Neuron (in vitro differentiated cells): Measurements from ENCODE around the gene CAMTA1.

Source experiments
- H2AFZ ChIP-seq: one replicate; pipeline ENCODE4 v1.6.1; 2013; ENCODE audit warnings: low read depth, mild to moderate bottlenecking, inconsistent platforms, low read length, moderate library complexity
- H3K27me3 ChIP-seq: one replicate; pipeline ENCODE4 v1.6.1; 2013; ENCODE audit warnings: low read length; ENCODE audit not compliant: insufficient read depth
- H3K36me3 ChIP-seq: one replicate; pipeline ENCODE4 v1.6.1; 2013; ENCODE audit warnings: low read length; ENCODE audit not compliant: insufficient read depth
- H3K4me1 ChIP-seq: one replicate; pipeline ENCODE4 v1.6.1; 2013; ENCODE audit warnings: low read length; ENCODE audit not compliant: insufficient read depth
- H3K4me3 ChIP-seq: 2 replicates; pipeline ENCODE4 v1.5.1; 2013; ENCODE audit warnings: mild to moderate bottlenecking, low read length, moderate library complexity
- H3K9me3 ChIP-seq: one replicate; pipeline ENCODE4 v1.6.1; 2013; ENCODE audit warnings: low read length

Gene CAMTA1

DNA sequence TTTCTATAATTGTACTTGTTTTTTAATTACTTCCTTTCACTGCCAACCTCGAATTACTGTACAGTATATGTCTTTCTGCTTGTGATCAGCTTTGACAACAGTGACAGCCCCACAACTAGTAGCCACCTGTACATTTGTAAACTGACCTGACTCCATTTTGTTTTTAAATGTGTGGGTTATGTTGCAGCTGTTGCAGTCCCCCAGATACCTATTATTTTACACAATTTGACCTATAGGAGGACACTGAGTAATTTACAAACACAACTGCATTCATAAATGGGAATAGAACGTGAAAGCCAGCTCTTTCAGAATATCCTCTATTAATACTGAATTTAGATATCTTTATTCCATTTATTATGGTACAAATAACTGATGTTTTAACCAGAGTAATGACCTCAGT, 983.3 kb downstream of the CAMTA1 start:
- H3K9me3 ChIP-seq: no peaks in the 10 kb centered on the region
- no peak overlapping the region for H2AFZ ChIP-seq

DNA sequence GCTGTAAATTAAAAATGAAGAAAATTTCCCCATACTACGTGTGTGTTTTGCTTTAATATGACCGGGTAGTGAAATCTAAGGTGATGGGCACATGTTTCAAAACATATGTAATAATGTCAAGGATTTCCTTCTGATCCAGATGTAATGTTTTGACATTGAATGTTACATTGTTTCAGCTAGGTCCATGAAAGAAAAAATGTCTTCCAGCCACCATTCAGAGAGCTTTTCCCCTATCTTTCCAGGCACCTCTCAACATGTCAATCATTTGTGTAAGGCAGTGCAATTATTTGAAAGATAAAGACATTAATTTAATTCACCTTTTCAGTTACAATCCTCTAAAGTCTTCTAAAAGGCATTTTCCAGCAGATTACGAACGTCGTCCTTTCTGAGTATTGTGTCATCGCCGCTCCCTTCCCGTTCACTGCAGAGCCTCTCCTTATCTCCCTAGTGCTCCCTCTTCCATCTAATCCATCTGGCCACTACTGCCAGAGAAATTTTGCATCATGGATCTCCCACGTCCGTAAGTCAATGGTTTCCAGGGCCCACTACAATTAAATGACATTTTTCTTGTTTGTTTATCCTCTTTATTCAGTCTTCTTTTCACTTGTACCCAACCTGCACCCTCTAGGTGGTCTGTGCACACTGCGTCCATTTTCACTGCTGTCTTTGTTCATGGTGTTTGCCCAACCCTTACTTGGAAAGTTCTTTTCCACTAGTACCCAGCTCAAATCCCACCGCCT, 984.6 kb downstream of the CAMTA1 start:
- no peak overlapping the region for H3K4me3 ChIP-seq
- H3K9me3 ChIP-seq: peaks cover 2% of the 10 kb centered on the region
- H3K36me3 ChIP-seq: peaks cover 26% of the 10 kb centered on the region
- no peak overlapping the region for H2AFZ ChIP-seq
- H3K27me3 ChIP-seq: no peaks in the 10 kb centered on the region
- peaks cover 25% of the 10 kb centered on the region for H3K4me1 ChIP-seq

More for the DNA sequence above, 983.3 kb downstream of the CAMTA1 start:
- Histone ChIP-seq H3K27me3 (no peaks in the 10 kb centered on the region), H3K4me3 (no peak overlapping the region), H3K36me3 (peaks cover 13% of the 10 kb centered on the region), H3K4me1 (peaks cover 25% of the 10 kb centered on the region)

DNA sequence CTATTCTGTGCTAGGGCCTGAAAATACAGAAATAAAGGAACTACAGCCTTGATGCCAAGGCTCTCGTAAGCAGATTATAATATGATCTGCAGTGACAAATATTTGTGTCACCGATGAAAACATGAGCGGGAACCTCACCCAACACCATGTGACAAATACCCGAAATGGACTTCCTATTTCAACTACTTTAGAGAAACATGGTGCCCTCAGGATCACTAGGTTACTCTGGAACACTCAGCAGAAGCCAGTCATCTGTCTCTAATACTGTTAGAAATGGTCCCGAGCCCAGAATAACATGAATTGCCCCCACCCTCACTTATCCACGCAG, 985.4 kb downstream of the CAMTA1 start:
- H3K9me3 ChIP-seq: peaks cover 2% of the 10 kb centered on the region
- H3K4me1 ChIP-seq: peaks cover 25% of the 10 kb centered on the region
- peak overlapping the region; percentile 92 for H3K4me3 ChIP-seq
- H2AFZ ChIP-seq: peak overlapping the region; percentile 77
- peaks cover 29% of the 10 kb centered on the region for H3K36me3 ChIP-seq
- H3K27me3 ChIP-seq: no peaks in the 10 kb centered on the region

DNA sequence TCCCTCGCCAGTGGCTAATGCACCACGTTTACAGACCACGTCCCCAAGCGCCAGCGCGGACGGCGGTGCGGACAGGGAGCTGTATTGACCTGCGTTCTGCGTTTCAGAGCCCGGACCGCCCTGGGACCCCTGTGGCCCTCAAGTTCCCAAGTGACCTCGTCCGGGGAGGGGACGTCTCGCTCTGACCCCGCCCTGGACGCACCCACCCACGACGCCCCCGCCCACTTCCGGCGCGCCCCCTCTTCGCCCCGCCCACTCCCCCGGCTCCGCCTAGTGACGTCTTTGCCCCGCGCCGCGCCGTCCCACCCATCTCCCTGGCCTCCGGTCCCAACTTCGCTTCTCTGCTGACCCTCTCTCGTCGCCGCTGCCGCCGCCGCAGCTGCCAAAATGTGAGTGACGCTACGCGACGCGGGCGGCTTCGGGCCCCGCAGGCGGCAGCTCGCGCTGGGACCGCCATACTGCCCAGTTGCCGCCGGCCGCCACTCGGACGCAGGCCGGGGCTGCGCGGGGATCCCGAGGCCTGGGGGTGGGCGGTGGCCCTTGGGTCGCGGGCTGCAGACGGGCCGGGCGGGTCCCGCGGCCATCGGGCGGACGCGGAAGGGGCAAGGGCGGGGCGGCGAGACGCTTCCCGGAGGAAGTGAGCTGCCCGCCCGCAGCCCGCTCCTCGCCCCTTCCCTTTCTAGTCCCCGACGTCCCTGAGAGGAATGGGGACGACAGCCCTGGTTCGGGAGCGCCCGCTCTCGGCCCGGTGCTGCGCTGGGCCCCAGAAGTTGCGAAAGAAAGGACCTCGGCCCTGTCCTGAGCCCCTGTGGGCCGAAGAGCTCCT, 986.0 kb downstream of the CAMTA1 start, which contains the start of gene VAMP3:
TSS of gene VAMP3 (plus strand) at position 300 of the 826 bp plus-strand sequence. CDS start at position 388, 88 bp downstream.
- peaks cover 24% of the 10 kb centered on the region for H3K4me1 ChIP-seq
- no peaks in the 10 kb centered on the region for H3K27me3 ChIP-seq
- H3K4me3 ChIP-seq: peak within 1 kb of the TSS; percentile 92
- H3K36me3 ChIP-seq: peaks cover 34% of the 10 kb centered on the region
- peaks cover 2% of the 10 kb centered on the region for H3K9me3 ChIP-seq
- peak within 1 kb of the TSS; percentile 77 for H2AFZ ChIP-seq

DNA sequence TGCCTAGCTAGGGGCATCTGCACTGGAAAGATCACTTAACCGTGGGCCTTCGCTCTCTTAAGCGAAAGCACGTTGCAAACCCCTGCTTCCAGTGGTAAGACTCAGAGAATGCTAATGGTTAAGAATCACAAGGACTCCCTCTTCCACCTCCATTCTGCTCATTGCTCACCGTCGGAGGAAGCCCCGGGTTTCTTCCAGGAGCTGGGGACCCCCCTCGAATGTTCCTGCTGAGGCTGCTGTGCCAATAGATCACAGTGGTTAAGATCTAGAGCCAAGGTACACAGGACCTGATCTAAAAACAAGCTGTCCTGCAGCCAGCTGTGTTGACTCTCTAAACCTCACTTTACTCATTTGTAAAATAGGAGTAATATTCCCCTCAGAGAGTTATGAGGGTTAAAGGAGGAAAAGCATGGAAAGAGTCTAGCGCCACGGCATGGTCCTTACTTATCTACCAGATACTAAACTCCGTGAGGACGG, 986.6 kb downstream of the CAMTA1 start:
- Histone ChIP-seq H2AFZ (no peak overlapping the region), H3K4me1 (peaks cover 21% of the 10 kb centered on the region), H3K9me3 (peaks cover 2% of the 10 kb centered on the region), H3K36me3 (peaks cover 29% of the 10 kb centered on the region), H3K27me3 (no peaks in the 10 kb centered on the region), H3K4me3 (peak overlapping the region; percentile 92)

DNA sequence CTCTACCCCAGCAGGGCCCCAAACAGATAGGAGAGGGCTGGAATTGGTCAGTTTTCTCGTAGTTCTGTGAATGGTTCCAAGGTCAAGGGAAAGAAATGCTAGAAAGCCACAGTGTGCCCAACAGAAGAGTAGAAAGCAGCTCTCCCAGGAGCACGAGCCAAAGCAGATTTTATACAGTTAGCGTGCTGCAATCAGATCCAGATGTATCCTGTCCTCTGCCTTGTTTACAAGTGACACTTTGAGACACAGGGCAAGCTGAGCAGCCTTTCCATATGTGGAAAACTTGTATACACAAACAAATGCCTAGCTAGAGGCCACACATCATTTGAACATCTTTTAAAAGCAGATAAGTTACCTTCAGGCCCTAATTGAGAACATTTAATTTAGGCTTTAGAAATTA, 992.3 kb downstream of the CAMTA1 start:
- H3K4me3 ChIP-seq: no peak overlapping the region
- no peaks in the 10 kb centered on the region for H3K27me3 ChIP-seq
- H3K4me1 ChIP-seq: peaks cover 4% of the 10 kb centered on the region
- H3K9me3 ChIP-seq: peaks cover 2% of the 10 kb centered on the region
- H2AFZ ChIP-seq: no peak overlapping the region
- peaks cover 71% of the 10 kb centered on the region for H3K36me3 ChIP-seq

DNA sequence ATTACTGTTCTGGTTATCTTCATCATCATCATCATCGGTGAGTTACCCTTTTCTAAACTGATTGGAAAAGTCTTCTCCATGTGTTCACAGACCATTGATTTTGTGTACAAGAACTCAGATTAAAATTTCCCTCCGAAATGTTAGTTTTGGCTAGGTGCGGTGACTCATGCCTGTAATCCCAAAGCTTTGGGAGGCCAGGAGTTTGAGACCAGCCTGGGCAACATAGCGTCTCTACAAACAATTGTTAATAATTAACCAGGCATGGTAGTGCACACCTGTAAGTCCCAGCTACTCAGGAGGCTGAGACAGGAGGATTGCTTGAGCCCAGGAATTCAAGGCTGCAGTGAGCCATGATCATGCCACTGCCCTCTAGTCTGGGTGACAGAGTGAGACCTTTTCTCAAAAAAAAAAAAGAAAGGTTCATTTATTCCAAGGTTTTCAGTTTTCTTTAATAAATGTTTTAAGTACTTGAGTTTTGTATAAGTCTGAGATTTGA, 992.9 kb downstream of the CAMTA1 start:
- Histone ChIP-seq H3K9me3 (peaks cover 2% of the 10 kb centered on the region), H3K4me3 (no peak overlapping the region), H3K27me3 (no peaks in the 10 kb centered on the region), H2AFZ (no peak overlapping the region), H3K36me3 (peaks cover 67% of the 10 kb centered on the region), H3K4me1 (no peaks in the 10 kb centered on the region)

DNA sequence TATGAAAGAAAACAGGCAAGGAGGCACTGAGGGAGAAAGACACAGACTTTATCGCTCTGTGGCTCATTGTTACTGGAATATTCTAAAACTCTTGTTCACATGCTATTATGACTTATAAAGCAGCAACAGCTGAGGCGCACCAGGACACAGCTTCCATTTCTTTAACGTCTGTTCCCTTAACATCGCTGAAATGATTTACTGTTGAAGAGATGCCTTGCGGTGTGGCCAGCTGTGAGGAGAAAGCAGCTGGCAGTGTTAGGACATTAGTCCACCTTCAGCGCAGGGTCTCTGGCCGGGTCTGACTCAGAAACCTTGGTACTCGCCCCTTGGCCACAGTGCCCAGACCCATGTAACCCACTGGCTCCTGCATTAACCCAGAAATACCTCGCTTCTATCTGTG, 995.7 kb downstream of the CAMTA1 start:
- H3K36me3 ChIP-seq: peaks cover 44% of the 10 kb centered on the region
- no peaks in the 10 kb centered on the region for H3K4me1 ChIP-seq
- H2AFZ ChIP-seq: no peak overlapping the region
- H3K9me3 ChIP-seq: no peaks in the 10 kb centered on the region
- no peak overlapping the region for H3K4me3 ChIP-seq
- H3K27me3 ChIP-seq: no peaks in the 10 kb centered on the region

DNA sequence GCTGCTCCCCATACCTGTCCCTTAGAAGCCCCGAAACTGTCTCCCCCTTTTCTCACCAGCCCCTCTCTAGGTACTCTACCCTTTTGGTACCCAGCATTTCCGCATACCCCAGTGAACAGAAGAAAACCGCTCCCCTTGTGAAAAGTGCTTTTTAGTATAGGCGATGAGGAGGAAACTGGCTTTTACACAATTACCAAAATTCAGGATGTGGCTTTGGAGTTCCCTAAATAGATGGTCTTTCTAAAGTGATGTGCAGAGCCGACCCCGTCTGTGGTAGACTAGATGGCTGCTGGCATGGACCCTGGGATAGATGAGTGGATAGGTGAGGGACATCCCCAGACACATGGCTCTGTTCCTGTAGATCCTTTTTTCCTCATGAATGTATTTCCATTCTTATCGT, 996.2 kb downstream of the CAMTA1 start:
- no peak overlapping the region for H3K4me3 ChIP-seq
- H3K27me3 ChIP-seq: no peaks in the 10 kb centered on the region
- H2AFZ ChIP-seq: no peak overlapping the region
- H3K4me1 ChIP-seq: no peaks in the 10 kb centered on the region
- H3K9me3 ChIP-seq: no peaks in the 10 kb centered on the region
- H3K36me3 ChIP-seq: peaks cover 43% of the 10 kb centered on the region

DNA sequence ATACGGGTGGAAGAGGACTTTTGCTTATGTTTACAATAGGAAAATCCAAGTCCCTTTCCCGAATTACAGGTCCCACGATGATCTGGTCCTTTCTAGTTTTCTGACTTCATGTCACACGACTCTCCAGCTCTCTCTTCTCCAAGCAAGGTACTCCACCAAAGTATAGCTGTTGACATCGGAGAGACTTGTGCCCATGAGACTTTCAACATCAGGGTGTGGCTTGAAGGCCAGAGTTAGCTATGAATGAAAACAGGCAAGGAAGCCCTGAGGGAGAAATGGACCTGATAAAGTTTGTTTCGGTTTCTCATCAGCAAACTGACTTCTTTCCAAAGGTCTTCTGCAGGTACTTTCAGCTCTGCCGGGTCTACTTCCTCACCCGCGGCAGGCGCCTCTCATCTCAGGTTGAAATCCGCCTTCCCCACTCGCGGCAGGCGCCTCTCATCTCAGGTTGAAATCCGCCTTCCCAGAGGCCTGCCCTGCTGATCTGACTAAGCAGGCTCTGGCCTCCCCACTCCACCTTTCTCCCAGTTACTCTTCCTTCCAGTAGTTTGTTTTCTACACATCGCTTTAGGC, 996.8 kb downstream of the CAMTA1 start:
- Histone ChIP-seq H3K9me3 (no peaks in the 10 kb centered on the region), H3K4me3 (no peak overlapping the region), H3K27me3 (no peaks in the 10 kb centered on the region), H3K4me1 (no peaks in the 10 kb centered on the region), H2AFZ (no peak overlapping the region), H3K36me3 (peaks cover 40% of the 10 kb centered on the region)

DNA sequence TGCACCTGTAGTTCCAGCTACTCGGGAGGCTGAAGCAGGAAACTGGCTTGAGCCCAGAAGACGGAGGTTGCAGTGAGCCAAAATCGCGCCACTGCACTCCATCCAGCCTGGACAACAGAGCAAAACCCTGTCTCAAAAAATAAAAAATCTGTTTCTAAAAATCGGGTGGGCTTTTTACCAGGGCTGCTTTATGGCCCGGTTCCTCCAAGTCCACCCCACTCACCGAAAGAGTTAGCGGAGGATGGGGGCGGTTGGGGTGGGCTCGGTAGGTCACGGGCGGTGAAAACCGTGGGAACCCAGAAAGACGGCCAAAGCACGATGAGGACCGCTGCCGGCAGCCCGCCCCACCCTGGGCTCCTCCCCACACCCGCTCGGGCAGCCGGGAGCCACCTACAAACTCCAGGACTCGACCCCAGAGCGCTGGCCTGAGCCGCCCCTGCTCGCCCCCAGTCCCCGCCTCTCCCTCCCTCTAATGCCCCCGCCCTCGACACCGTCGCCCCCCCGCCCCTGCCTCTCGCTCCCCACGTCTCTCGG, 998.0 kb downstream of the CAMTA1 start:
- H3K9me3 ChIP-seq: no peaks in the 10 kb centered on the region
- peak overlapping the region; percentile 47 for H3K4me3 ChIP-seq
- no peaks in the 10 kb centered on the region for H3K4me1 ChIP-seq
- H3K27me3 ChIP-seq: no peaks in the 10 kb centered on the region
- peak overlapping the region; percentile 55 for H2AFZ ChIP-seq
- peaks cover 30% of the 10 kb centered on the region for H3K36me3 ChIP-seq

DNA sequence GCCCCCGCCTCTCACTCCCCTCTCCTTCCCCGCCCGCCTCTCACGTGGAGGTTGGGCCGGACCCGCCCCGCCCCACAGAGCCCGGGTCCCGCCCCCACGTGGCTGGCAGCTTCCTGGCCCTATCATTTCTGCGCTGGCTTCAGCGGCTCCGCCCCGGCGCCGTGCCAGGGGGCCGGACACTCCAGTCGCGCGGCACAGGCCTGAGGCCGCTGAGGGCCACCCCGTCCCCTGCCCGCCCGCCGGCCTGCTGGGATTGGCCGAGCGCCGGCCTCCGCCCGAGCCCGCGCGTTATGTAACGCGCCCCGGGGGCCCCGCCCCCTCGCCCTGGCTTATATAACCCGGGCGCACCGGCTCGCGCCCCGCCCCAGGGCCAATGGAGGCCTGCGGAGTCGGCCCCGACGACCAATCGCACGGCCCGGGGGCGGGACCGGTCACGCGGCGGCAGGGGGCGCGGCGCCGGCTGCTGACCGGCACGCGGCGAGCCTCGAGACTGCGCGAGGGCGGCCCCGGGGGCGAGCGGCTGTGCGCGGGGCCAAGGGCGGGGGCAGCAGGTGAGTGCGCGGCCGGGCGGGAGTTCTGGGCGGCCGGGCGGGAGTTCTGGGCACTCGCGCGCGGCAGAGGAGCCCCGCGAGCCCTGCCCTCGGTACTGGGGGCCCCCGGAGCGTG, 998.7 kb downstream of the CAMTA1 start, which contains the start of gene PER3:
TSS of gene PER3 (plus strand) at position 466 of the 666 bp plus-strand sequence. CDS start 587 bp downstream, outside the sequence.
- H3K27me3 ChIP-seq: no peaks in the 10 kb centered on the region
- H3K4me3 ChIP-seq: peak within 1 kb of the TSS; percentile 47
- H3K9me3 ChIP-seq: no peaks in the 10 kb centered on the region
- peaks cover 26% of the 10 kb centered on the region for H3K36me3 ChIP-seq
- H2AFZ ChIP-seq: peak within 1 kb of the TSS; percentile 55
- H3K4me1 ChIP-seq: no peaks in the 10 kb centered on the region
